Hippocampal formation (tissue), 2 donors: ENCODE data around the gene ST6GALNAC3.

Experiments
- DNase-seq, 2 donors: peaks; one replicate each; lab custom pipeline; 2025; lab: John Stamatoyannopoulos, UW

The ST6GALNAC3 gene

GRCh38 chr1:76507376-76507775 is 432.8 kb downstream of the ST6GALNAC3 start:
- DNase-seq = no peak

- DNase-seq = no peak
These were observed 434.3 kb downstream of the ST6GALNAC3 start for GRCh38 chr1:76508871-76509270.

GRCh38 chr1:76510672-76511557 is 436.4 kb downstream of the ST6GALNAC3 start:
- DNase-seq = no peak

GRCh38 chr1:76511558-76512179 is 437.1 kb downstream of the ST6GALNAC3 start:
- DNase-seq = no peak

- no peak for DNase-seq
These were observed 456.4 kb downstream of the ST6GALNAC3 start for GRCh38 chr1:76530953-76531352.

- DNase-seq = no peak
These were observed 467.1 kb downstream of the ST6GALNAC3 start for GRCh38 chr1:76541618-76542017.

- no peak for DNase-seq
These were observed 467.8 kb downstream of the ST6GALNAC3 start for GRCh38 chr1:76542359-76542758.

- DNase-seq = no peak
These were observed 468.9 kb downstream of the ST6GALNAC3 start for GRCh38 chr1:76543495-76543894.

- no peak for DNase-seq
These were observed 471.9 kb downstream of the ST6GALNAC3 start for GRCh38 chr1:76546354-76546933.

GRCh38 chr1:76547916-76548315 is 473.4 kb downstream of the ST6GALNAC3 start:
- no peak for DNase-seq

GRCh38 chr1:76548513-76549100 is 474.1 kb downstream of the ST6GALNAC3 start:
- no peak for DNase-seq

- no peak for DNase-seq
These were observed 479.7 kb downstream of the ST6GALNAC3 start for GRCh38 chr1:76554283-76554682.

- DNase-seq = no peak
These were observed 487.7 kb downstream of the ST6GALNAC3 start for GRCh38 chr1:76562292-76562691.

- no peak for DNase-seq
These were observed 494.2 kb downstream of the ST6GALNAC3 start for GRCh38 chr1:76568573-76569238.

- DNase-seq = no peak
These were observed 496.7 kb downstream of the ST6GALNAC3 start for GRCh38 chr1:76571248-76571647.

- DNase-seq = no peak
These were observed 497.7 kb downstream of the ST6GALNAC3 start for GRCh38 chr1:76572229-76572628.

- no peak for DNase-seq
These were observed 502.5 kb downstream of the ST6GALNAC3 start for GRCh38 chr1:76576876-76577524.

- no peak for DNase-seq
These were observed 503.1 kb downstream of the ST6GALNAC3 start for GRCh38 chr1:76577525-76578185.

- no peak for DNase-seq
These were observed 505.7 kb downstream of the ST6GALNAC3 start for GRCh38 chr1:76580206-76580605.

GRCh38 chr1:76581712-76582111 is 507.2 kb downstream of the ST6GALNAC3 start:
- DNase-seq = no peak
